K562 (cell line): ENCODE measurements around the gene ITPR1. TPM values are rescaled to one million over a fixed set of nuclear protein-coding genes. Genes with fewer than 3 reads are reported as not detected.

Experiments
- ATF1 ChIP-seq, 2 experiments: fragments of 450-650 bp in 1 of 2; IDR thresholded peaks; 2 replicates each; pipeline ENCODE4 v1.6.1; 2016; ENCODE audit warnings: missing compliant biosample characterization in 1 of 2, missing genetic modification characterization in 1 of 2
- CBFA2T3 ChIP-seq: fragments of 450-650 bp; IDR thresholded peaks from 2 replicates; pipeline ENCODE4 v1.6.1; 2017
- CEBPB ChIP-seq: fragments of 450-650 bp; IDR thresholded peaks from 2 replicates; pipeline ENCODE4 v1.6.1; 2016; ENCODE audit warnings: missing genetic modification characterization, missing compliant biosample characterization
- CREBBP ChIP-seq: IDR thresholded peaks from one replicate; pipeline ENCODE4 v1.6.1; 2012; ENCODE audit warnings: low read depth, mild to moderate bottlenecking, control low read depth, inconsistent platforms, low read length
- CTBP1 ChIP-seq: fragments of 450-650 bp; IDR thresholded peaks from 2 replicates; pipeline ENCODE4 v1.6.1; 2016; ENCODE audit warnings: borderline replicate concordance
- DMBX1 ChIP-seq: fragments of 250-450 bp; sonication (Bioruptor Pico); IDR thresholded peaks from 2 replicates; pipeline ENCODE4 v1.8.0; 2022; ENCODE audit warnings: inconsistent platforms, mild to moderate bottlenecking, moderate library complexity, borderline replicate concordance
- ETV5 ChIP-seq: sonication (generic); formaldehyde crosslinking; IDR thresholded peaks from 2 replicates; pipeline ENCODE4 v1.4.0; 2020; ENCODE audit warnings: low read depth, mild to moderate bottlenecking, missing genetic modification reagents
- GABPA ChIP-seq: fragments of 200-800 bp; sonication (Bioruptor generic); conservative IDR thresholded peaks from 2 replicates; pipeline ENCODE4 v1.6.1; 2016; ENCODE audit warnings: low read depth, missing genetic modification characterization, missing compliant biosample characterization
- HDAC1 ChIP-seq, 2 experiments: fragments of 450-650 bp; IDR thresholded peaks; 2 replicates each; pipeline ENCODE4 v1.6.1; 2016 to 2017; ENCODE audit warnings: inconsistent platforms in 1 of 2, mild to moderate bottlenecking in 1 of 2, moderate library complexity in 1 of 2
- JUNB ChIP-seq: fragments of 450-650 bp; formaldehyde crosslinking; conservative IDR thresholded peaks from 2 replicates; pipeline ENCODE4 v1.4.0; 2020; ENCODE audit warnings: mild to moderate bottlenecking
- KLF13 ChIP-seq: fragments of 450-650 bp; IDR thresholded peaks from 2 replicates; pipeline ENCODE4 v1.6.1; 2016; ENCODE audit warnings: missing genetic modification characterization, low read depth, mild to moderate bottlenecking, missing compliant biosample characterization, moderate library complexity, borderline replicate concordance
- LEF1 ChIP-seq: fragments of 450-650 bp; IDR thresholded peaks from 2 replicates; pipeline ENCODE4 v1.6.1; 2016; ENCODE audit warnings: mild to moderate bottlenecking
- MYNN ChIP-seq, 2 experiments: sonication (generic); formaldehyde crosslinking in 1 of 2; IDR thresholded peaks; 2 replicates each; pipeline versions ENCODE4 v1.5.0 to v1.6.1; 2016 to 2020; ENCODE audit warnings: antibody characterized with exemption in 1 of 2, missing genetic modification reagents in 1 of 2
- NCOA4 ChIP-seq: fragments of 450-650 bp; IDR thresholded peaks from 2 replicates; pipeline ENCODE4 v1.6.1; 2018; ENCODE audit warnings: mild to moderate bottlenecking; ENCODE audit not compliant: partially characterized antibody
- PHF21A ChIP-seq: fragments of 450-650 bp; IDR thresholded peaks from 2 replicates; pipeline ENCODE4 v1.6.1; 2017; ENCODE audit warnings: low read depth, borderline replicate concordance
- SLC30A9 ChIP-seq: fragments of 250-450 bp; sonication (Bioruptor Pico); IDR thresholded peaks from 2 replicates; pipeline ENCODE4 v1.8.0; 2022; ENCODE audit warnings: mild to moderate bottlenecking, moderate library complexity
- ZNF12 ChIP-seq: sonication (generic); formaldehyde crosslinking; IDR thresholded peaks from 2 replicates; pipeline ENCODE4 v1.4.0; 2020; ENCODE audit warnings: mild to moderate bottlenecking, missing genetic modification reagents
- ZNF408 ChIP-seq: fragments of 250-450 bp; sonication (Bioruptor Pico); IDR thresholded peaks from 2 replicates; pipeline ENCODE4 v1.4.0; 2020; ENCODE audit warnings: low read depth, mild to moderate bottlenecking, moderate library complexity
- ZNF644 ChIP-seq: fragments of 200-800 bp; sonication (Bioruptor generic); IDR thresholded peaks from 2 replicates; pipeline ENCODE4 v1.6.1; 2016; ENCODE audit warnings: low read depth, missing genetic modification characterization, missing compliant biosample characterization
- polyA plus RNA-seq, 8 experiments: library from polyadenylated mRNA; depleted of rRNA in 4 of 8; stranded (reverse) in 5 of 8; unstranded in 3 of 8; fragments of >200 nt; fragmentation: Nextera tagmentation in 2 of 8; fragmentation: Illumina TruSeq in 1 of 8; extraction: Ambion mirVana in 2 of 8; extraction: Trizol in 1 of 8; gene quantifications; 2 replicates each; pipeline versions ENCODE4 v1.2.1 to v1.2.3, GENCODE V29; 2011 to 2014; ENCODE audit warnings: inconsistent platforms in 1 of 8, missing spikeins in 1 of 8
- total RNA-seq, 7 experiments: library from RNA; depleted of rRNA in 6 of 7; stranded (reverse); fragments of >200 nt in 6 of 7; fragmentation: Illumina TruSeq in 2 of 7; extraction: Trizol in 2 of 7; gene quantifications; 2 replicates each; pipeline versions ENCODE4 v1.2.1 to v1.2.3, GENCODE V29; 2011 to 2021; ENCODE audit warnings: low replicate concordance in 1 of 7
- TF ChIP-seq, protein P1 (sequence below): fragments of 250-450 bp; sonication (Bioruptor Pico); IDR thresholded peaks from 2 replicates; pipeline ENCODE4 v1.4.0; 2020; ENCODE audit warnings: mild to moderate bottlenecking, moderate library complexity
- TF ChIP-seq, protein P2 (sequence below): sonication (generic); formaldehyde crosslinking; IDR thresholded peaks from 2 replicates; pipeline ENCODE4 v1.8.0; 2022; ENCODE audit warnings: mild to moderate bottlenecking, missing genetic modification reagents

The ITPR1 gene
- total and polyA plus RNA-seq, 9 of the 15 experiments (the other 6 are each of a cell fraction or from before 2014, with no cell fraction given), result 22.4 to 40.0 (median 27.4) TPM

DNA sequence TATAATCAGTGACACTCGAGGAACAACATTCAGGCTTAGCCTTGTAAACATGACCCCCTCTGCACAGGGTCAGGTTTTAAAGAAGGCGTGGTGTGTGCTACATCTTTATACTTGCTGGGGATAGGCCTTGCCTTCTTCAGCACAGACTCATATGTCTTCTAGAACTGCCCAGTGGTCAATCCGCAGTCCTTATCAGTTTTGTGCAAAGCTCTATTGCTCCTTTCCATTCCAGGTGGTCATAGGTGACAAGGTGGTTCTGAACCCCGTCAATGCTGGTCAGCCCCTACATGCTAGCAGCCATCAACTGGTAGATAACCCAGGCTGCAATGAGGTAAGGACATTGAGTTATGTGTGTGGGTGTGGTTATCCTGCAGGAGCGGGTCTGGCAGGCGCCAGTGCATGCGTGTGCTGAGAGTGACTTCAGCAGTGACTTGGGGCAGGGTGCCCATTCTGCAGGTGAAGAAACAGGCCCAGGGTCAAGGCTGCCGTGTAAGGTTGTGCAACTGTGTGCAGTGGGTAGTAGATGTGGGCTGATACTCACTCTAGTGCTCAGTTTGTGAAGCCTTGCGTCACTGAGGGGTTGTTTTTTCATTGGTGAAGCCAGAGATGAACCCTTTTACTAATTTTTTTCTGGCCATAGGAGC, 150.9 kb downstream of the ITPR1 start (continued):
- no peak for TF ChIP-seq ETV5 (CRISPR knock-in tag)
- TF ChIP-seq, protein P1, sequence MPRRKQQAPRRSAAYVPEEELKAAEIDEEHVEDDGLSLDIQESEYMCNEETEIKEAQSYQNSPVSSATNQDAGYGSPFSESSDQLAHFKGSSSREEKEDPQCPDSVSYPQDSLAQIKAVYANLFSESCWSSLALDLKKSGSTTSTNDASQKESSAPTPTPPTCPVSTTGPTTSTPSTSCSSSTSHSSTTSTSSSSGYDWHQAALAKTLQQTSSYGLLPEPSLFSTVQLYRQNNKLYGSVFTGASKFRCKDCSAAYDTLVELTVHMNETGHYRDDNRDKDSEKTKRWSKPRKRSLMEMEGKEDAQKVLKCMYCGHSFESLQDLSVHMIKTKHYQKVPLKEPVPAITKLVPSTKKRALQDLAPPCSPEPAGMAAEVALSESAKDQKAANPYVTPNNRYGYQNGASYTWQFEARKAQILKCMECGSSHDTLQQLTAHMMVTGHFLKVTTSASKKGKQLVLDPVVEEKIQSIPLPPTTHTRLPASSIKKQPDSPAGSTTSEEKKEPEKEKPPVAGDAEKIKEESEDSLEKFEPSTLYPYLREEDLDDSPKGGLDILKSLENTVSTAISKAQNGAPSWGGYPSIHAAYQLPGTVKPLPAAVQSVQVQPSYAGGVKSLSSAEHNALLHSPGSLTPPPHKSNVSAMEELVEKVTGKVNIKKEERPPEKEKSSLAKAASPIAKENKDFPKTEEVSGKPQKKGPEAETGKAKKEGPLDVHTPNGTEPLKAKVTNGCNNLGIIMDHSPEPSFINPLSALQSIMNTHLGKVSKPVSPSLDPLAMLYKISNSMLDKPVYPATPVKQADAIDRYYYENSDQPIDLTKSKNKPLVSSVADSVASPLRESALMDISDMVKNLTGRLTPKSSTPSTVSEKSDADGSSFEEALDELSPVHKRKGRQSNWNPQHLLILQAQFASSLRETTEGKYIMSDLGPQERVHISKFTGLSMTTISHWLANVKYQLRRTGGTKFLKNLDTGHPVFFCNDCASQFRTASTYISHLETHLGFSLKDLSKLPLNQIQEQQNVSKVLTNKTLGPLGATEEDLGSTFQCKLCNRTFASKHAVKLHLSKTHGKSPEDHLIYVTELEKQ, result no peak
- peak; percentile 79 for TF ChIP-seq KLF13 (tag)
- no peak for TF ChIP-seq ATF1 (CRISPR knock-in tag; IDR thresholded peaks at IDR 0.05)
- TF ChIP-seq ATF1 (tag; IDR thresholded peaks at IDR 0.05), result peak; percentile 80
- no peak for TF ChIP-seq ZNF12 (CRISPR knock-in tag)
- peak; percentile 81 to 96; a peak in 3 of 4 replicates for TF ChIP-seq HDAC1 (IDR thresholded peaks at IDR 0.05)
- peak; percentile 91 for TF ChIP-seq DMBX1 (CRISPR knock-in tag)
- TF ChIP-seq PHF21A, result no peak
- peak; percentile 99 for TF ChIP-seq CBFA2T3
- TF ChIP-seq ZNF644 (tag), result 0 out of 2 replicates have a peak, but pooled peaks have one; percentile 70
- peak; percentile 99 for TF ChIP-seq CTBP1
- no peak for TF ChIP-seq CREBBP
- TF ChIP-seq NCOA4, result peak; percentile 48
- peak; percentile 93 for TF ChIP-seq LEF1
- TF ChIP-seq CEBPB (tag), result peak; percentile 95
- TF ChIP-seq MYNN (IDR thresholded peaks at IDR 0.05), result peak; percentile 78
- TF ChIP-seq MYNN (CRISPR knock-in tag; IDR thresholded peaks at IDR 0.05), result no peak
- TF ChIP-seq ZNF408, result no peak
- no peak for TF ChIP-seq SLC30A9 (CRISPR knock-in tag)
- TF ChIP-seq, protein P2, sequence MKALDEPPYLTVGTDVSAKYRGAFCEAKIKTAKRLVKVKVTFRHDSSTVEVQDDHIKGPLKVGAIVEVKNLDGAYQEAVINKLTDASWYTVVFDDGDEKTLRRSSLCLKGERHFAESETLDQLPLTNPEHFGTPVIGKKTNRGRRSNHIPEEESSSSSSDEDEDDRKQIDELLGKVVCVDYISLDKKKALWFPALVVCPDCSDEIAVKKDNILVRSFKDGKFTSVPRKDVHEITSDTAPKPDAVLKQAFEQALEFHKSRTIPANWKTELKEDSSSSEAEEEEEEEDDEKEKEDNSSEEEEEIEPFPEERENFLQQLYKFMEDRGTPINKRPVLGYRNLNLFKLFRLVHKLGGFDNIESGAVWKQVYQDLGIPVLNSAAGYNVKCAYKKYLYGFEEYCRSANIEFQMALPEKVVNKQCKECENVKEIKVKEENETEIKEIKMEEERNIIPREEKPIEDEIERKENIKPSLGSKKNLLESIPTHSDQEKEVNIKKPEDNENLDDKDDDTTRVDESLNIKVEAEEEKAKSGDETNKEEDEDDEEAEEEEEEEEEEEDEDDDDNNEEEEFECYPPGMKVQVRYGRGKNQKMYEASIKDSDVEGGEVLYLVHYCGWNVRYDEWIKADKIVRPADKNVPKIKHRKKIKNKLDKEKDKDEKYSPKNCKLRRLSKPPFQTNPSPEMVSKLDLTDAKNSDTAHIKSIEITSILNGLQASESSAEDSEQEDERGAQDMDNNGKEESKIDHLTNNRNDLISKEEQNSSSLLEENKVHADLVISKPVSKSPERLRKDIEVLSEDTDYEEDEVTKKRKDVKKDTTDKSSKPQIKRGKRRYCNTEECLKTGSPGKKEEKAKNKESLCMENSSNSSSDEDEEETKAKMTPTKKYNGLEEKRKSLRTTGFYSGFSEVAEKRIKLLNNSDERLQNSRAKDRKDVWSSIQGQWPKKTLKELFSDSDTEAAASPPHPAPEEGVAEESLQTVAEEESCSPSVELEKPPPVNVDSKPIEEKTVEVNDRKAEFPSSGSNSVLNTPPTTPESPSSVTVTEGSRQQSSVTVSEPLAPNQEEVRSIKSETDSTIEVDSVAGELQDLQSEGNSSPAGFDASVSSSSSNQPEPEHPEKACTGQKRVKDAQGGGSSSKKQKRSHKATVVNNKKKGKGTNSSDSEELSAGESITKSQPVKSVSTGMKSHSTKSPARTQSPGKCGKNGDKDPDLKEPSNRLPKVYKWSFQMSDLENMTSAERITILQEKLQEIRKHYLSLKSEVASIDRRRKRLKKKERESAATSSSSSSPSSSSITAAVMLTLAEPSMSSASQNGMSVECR, result no peak
- TF ChIP-seq JUNB, result no peak
- no peak for TF ChIP-seq GABPA (tag)
